ENCODE results near the gene P3R3URF.

The P3R3URF gene

GRCh38 chr1:46175243-46175642 is 1.0 kb downstream of the P3R3URF start:
- peak; percentile 21 for FAIRE-seq
- no peak for DNase-seq (ENCODE audit: extremely low spot score, insufficient read length, low read depth)

GRCh38 chr1:46174448-46175231 is 1.6 kb downstream of the P3R3URF start, which contains the start of gene TSPAN1:
Gene TSPAN1 (plus strand): TSS chr1:46175087. CDS start chr1:46181108, 6,021 bp downstream.
- FAIRE-seq (no peak), DNase-seq (ENCODE audit: extremely low spot score, insufficient read length, low read depth) (no peak)

- FAIRE-seq (no peak), DNase-seq (ENCODE audit: extremely low spot score, insufficient read length, low read depth) (no peak)
These were observed 2.9 kb downstream of the P3R3URF start for GRCh38 chr1:46173361-46173856.

GRCh38 chr1:46172321-46172720 is 4.0 kb downstream of the P3R3URF start:
- no peak for DNase-seq (ENCODE audit: extremely low spot score, insufficient read length, low read depth)
- FAIRE-seq: no peak

- DNase-seq (ENCODE audit: extremely low spot score, insufficient read length, low read depth) (no peak), FAIRE-seq (no peak)
These were observed 4.4 kb downstream of the P3R3URF start for GRCh38 chr1:46171871-46172270.

- no peak for DNase-seq (ENCODE audit: extremely low spot score, insufficient read length, low read depth)
- FAIRE-seq: peak; percentile 52
These were observed 4.9 kb downstream of the P3R3URF start for GRCh38 chr1:46171351-46171750.

GRCh38 chr1:46169811-46170454 is 6.4 kb downstream of the P3R3URF start:
- FAIRE-seq: no peak
- DNase-seq (ENCODE audit: extremely low spot score, insufficient read length, low read depth): no peak

- DNase-seq (ENCODE audit: extremely low spot score, insufficient read length, low read depth): no peak
- no peak for FAIRE-seq
These were observed 7.8 kb downstream of the P3R3URF start for GRCh38 chr1:46168477-46168876.

GRCh38 chr1:46166521-46167462 is 9.5 kb downstream of the P3R3URF start:
- FAIRE-seq: peak; percentile 86

GRCh38 chr1:46160212-46160611 is 16.1 kb downstream of the P3R3URF start:
- peak; percentile 93 for FAIRE-seq

More at GRCh38 chr1:46166521-46167462, 9.5 kb downstream of the P3R3URF start:
- DNase-seq (ENCODE audit: extremely low spot score, insufficient read length, low read depth): peak; percentile 55

GRCh38 chr1:46159516-46159915 is 16.8 kb downstream of the P3R3URF start:
- no peak for FAIRE-seq
- no peak for DNase-seq (ENCODE audit: extremely low spot score, insufficient read length, low read depth)

More at GRCh38 chr1:46160212-46160611, 16.1 kb downstream of the P3R3URF start:
- DNase-seq (ENCODE audit: extremely low spot score, insufficient read length, low read depth): no peak

GRCh38 chr1:46158312-46159281 is 17.7 kb downstream of the P3R3URF start:
- DNase-seq (ENCODE audit: extremely low spot score, insufficient read length, low read depth) (no peak), FAIRE-seq (peak; percentile 80)

GRCh38 chr1:46157916-46158311 is 18.4 kb downstream of the P3R3URF start:
- DNase-seq (ENCODE audit: extremely low spot score, insufficient read length, low read depth) (no peak), FAIRE-seq (no peak)

- DNase-seq (ENCODE audit: extremely low spot score, insufficient read length, low read depth) (no peak), FAIRE-seq (peak; percentile 5)
These were observed 22.6 kb downstream of the P3R3URF start for GRCh38 chr1:46153732-46154131.

GRCh38 chr1:46153228-46153627 is 23.1 kb downstream of the P3R3URF start:
- FAIRE-seq (no peak), DNase-seq (ENCODE audit: extremely low spot score, insufficient read length, low read depth) (no peak)

GRCh38 chr1:46152016-46152415 is 24.3 kb downstream of the P3R3URF start:
- FAIRE-seq: peak; percentile 64
- DNase-seq (ENCODE audit: extremely low spot score, insufficient read length, low read depth): no peak

GRCh38 chr1:46150085-46150484 is 26.2 kb downstream of the P3R3URF start:
- no peak for DNase-seq (ENCODE audit: extremely low spot score, insufficient read length, low read depth)
- no peak for FAIRE-seq

GRCh38 chr1:46148318-46148717 is 28.0 kb downstream of the P3R3URF start:
- no peak for FAIRE-seq
- DNase-seq (ENCODE audit: extremely low spot score, insufficient read length, low read depth): no peak

- FAIRE-seq: no peak
These were observed 38.4 kb downstream of the P3R3URF start for GRCh38 chr1:46137916-46138315.

More at GRCh38 chr1:46137916-46138315, 38.4 kb downstream of the P3R3URF start:
- DNase-seq (ENCODE audit: extremely low spot score, insufficient read length, low read depth): no peak
